ENCODE data around the gene SBF2.
"Not testable (repeated sequence)": the region's sequence is repeated elsewhere in the genome, so short reads cannot be mapped to it uniquely, and the experiment has no call there.

Gene SBF2

GRCh38 chr11:10064828-10065227 lies 229.2 kb downstream of the SBF2 start:
- DNase-seq (ENCODE audit: low spot score) = no peak

GRCh38 chr11:10058356-10058755 lies 235.7 kb downstream of the SBF2 start:
- DNase-seq (ENCODE audit: low spot score) = no peak

GRCh38 chr11:10051868-10052586 lies 242.0 kb downstream of the SBF2 start:
- DNase-seq (ENCODE audit: low spot score) = no peak

GRCh38 chr11:10050561-10050960 lies 243.5 kb downstream of the SBF2 start:
- no peak for DNase-seq (ENCODE audit: low spot score)

- DNase-seq (ENCODE audit: low spot score) = no peak
Measured at GRCh38 chr11:10049756-10050155, 244.3 kb downstream of the SBF2 start.

GRCh38 chr11:10048350-10048749 lies 245.7 kb downstream of the SBF2 start:
- DNase-seq (ENCODE audit: low spot score) = no peak

GRCh38 chr11:10044618-10045017 lies 249.4 kb downstream of the SBF2 start:
- no peak for DNase-seq (ENCODE audit: low spot score)

- DNase-seq (ENCODE audit: low spot score) = no peak
Measured at GRCh38 chr11:10042699-10043098, 251.3 kb downstream of the SBF2 start.

GRCh38 chr11:10041748-10042446 lies 252.1 kb downstream of the SBF2 start:
- no peak for DNase-seq (ENCODE audit: low spot score)

GRCh38 chr11:10041332-10041731 lies 252.7 kb downstream of the SBF2 start:
- no peak for DNase-seq (ENCODE audit: low spot score)

- no peak for DNase-seq (ENCODE audit: low spot score)
Measured at GRCh38 chr11:10038521-10039302, 255.3 kb downstream of the SBF2 start.

- not testable (repeated sequence) for DNase-seq (ENCODE audit: low spot score)
Measured at GRCh38 chr11:10035932-10036331, 258.1 kb downstream of the SBF2 start.

- no peak for DNase-seq (ENCODE audit: low spot score)
Measured at GRCh38 chr11:10032935-10033334, 261.1 kb downstream of the SBF2 start.

GRCh38 chr11:10030122-10030490 lies 263.9 kb downstream of the SBF2 start:
- no peak for DNase-seq (ENCODE audit: low spot score)

- no peak for DNase-seq (ENCODE audit: low spot score)
Measured at GRCh38 chr11:10029386-10030121, 264.5 kb downstream of the SBF2 start.

GRCh38 chr11:10026514-10026913 lies 267.5 kb downstream of the SBF2 start:
- DNase-seq (ENCODE audit: low spot score) = no peak

- DNase-seq (ENCODE audit: low spot score) = no peak
Measured at GRCh38 chr11:10023212-10023611, 270.8 kb downstream of the SBF2 start.

- DNase-seq (ENCODE audit: low spot score) = no peak
Measured at GRCh38 chr11:10022764-10023163, 271.3 kb downstream of the SBF2 start.

GRCh38 chr11:10021563-10021962 lies 272.5 kb downstream of the SBF2 start:
- DNase-seq (ENCODE audit: low spot score) = no peak

- DNase-seq (ENCODE audit: low spot score) = no peak
Measured at GRCh38 chr11:10019906-10020682, 273.9 kb downstream of the SBF2 start.

- DNase-seq (ENCODE audit: low spot score) = no peak
Measured at GRCh38 chr11:10017911-10018310, 276.1 kb downstream of the SBF2 start.

All from CD4-positive, alpha-beta T cell treated with Interleukin-2 at 100 ng/mL for 4 hours (primary cell).